ENCODE data around the gene AQR.
"Not testable (repeated sequence)": the region's sequence is repeated elsewhere in the genome, so short reads cannot be mapped to it uniquely, and the experiment has no call there.

The AQR gene

DNA sequence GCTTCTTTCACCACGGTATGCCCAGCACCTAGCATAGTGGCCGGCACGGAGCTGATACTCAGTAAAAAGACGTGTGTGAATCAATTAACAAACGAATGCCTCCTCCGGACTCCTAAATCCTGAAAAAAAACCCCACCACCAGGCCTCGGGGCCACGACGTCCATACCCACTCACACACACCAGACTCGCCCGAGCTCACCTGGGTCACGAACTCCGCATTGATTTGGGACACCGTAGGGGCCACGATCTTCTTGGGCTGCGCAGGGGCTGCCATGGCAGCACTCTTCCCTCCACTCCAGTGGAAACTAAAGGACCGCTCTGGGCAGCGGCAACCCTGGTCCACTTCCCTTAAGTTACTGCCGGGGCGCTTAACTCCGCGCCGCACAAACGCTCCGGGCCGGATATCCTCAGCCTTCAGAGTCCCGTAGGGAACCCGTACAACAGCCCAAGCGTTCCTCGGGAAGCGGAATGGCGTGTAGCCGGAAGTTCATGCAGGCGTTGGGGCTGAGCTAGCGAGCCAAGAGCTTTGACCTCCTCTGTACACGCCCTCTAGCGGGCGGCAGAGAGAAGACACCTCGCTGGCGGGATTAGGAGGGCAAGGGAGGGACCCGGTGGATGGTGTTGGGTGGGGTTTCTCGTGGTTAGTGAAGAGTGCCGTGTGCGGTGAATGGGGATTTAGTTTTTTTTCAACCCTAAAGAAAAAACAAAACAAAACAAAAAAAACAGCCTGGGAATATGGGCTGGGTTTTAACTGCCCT lies at the start of gene AQR:
AQR (minus strand) TSS at position 403 of the 758 bp plus-strand sequence; CDS start at position 274, 129 bp downstream.
- peak; percentile 94 for DNase-seq (ENCODE audit: low spot score)

DNA sequence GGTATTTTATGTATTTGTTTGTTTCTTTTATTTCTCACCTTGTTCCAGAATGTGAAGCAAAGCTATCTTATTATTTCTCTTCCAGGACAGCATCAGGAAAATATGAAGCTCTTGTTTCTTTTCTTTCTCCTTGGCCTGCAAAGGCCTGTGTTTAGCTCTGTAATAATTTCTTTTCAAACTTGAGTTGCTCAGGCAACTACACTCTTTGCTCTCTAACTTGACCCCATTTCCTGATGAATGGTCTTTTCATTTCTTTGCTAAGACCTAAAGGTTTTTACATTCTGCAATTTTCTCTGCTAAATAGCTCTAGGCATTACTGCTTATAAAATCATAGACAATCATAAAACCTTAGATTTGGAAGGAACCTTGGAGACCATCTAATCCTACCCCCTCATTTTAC lies 44.7 kb upstream of the AQR start:
- no peak for DNase-seq (ENCODE audit: low spot score)

- no peak for DNase-seq (ENCODE audit: low spot score)
These were observed 43.8 kb upstream of the AQR start for GRCh38 chr15:35013370-35013769.

DNA sequence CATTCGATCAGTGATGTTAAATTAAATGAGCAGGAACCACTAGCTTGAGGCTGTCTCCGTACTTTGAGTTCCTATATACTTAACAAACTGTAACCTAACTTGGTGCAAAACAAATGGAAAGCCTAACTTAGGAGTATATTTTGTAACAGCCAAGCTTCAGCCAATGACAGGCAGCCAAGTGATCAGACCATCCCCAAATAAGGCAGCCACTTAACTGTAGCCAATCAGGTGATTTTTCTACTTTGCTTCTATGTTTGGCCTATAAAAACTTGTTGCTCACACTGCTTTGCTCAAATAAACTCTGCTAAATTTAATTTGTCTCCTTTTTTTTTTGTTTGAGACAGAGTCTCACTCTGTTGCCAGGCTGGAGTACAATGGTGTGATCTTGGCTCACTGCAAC lies 37.9 kb upstream of the AQR start:
- no peak for DNase-seq (ENCODE audit: low spot score)

DNA sequence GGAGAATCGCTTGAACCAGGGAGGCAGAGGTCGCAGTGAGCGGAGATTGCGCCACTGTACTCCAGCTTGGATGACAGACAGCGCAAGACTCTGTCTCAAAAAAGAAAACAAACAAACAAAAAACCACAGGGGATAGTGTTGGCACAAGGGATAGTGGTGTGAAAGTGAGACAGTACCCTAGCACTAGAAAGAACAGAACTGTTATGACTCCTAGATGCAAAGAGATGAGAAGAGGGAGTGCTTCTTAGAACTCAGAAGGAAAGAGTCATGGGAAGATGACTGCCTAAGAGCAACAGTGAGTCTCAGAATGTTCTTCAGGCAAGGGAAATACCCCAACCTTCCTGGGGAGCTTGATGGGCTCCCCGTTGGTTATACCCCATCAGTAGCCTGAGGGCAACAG lies 36.4 kb upstream of the AQR start:
- DNase-seq (ENCODE audit: low spot score), result no peak

- no peak for DNase-seq (ENCODE audit: low spot score)
These were observed 34.4 kb upstream of the AQR start for GRCh38 chr15:35003928-35004327.

DNA sequence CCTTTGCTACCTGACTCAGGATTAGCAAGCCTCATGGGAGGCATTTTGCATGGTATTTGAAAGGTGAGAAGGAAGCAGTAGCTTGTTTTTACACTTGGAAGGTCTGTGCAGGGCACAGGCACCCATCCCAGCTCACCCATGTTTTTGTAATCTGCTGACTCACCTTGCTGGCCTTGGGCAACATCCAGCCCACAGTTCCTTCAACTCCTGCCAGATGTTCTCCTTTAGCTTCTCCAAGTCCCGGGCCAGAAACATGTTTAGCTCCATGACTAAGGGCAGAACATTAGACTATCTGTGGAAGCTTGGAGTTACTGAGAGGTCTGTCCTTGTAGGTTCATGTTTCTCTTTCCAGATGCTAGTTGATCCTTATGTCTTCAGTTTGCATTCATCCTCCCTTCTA lies 31.0 kb upstream of the AQR start:
- no peak for DNase-seq (ENCODE audit: low spot score)

GRCh38 chr15:34999906-35000305 lies 30.4 kb upstream of the AQR start:
- no peak for DNase-seq (ENCODE audit: low spot score)

DNA sequence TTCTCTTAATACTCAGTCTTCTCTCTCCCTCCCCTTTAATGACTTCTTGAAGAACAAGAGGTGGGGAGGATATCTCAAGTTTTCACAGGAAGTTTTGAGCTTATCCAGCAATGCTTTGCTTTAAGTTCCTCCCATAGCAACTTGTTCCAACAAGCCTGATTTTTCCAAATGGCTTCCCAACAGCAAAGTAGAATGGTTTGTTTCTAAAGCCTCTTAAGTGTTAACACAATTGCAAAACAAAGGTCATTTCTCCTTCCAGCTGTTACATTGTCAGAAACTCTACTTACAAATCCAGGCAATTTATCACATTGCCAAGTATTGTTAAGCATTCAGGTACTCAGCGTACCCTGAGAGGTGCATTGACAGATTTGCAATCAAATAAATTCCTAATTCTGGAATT lies 25.4 kb upstream of the AQR start:
- DNase-seq (ENCODE audit: low spot score), result no peak

DNA sequence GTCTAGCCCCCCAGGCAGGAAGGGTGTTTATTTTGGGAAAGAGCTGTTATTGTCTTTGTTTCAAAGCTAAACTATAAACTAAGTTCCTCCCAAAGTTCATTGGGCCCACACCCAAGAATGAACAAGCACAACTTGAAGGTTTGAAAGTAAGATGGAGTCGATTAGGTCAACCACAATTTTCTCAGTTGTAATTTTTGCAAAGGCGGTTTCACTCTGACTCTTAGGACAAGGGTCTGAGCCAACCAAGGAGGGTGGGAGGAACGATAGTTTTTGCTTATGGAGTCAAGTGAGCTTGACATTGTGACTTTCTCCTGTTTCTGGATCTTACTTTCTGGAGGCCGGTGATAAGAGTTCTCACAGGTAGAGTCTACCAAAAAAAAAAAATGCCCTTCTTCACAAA lies 24.3 kb upstream of the AQR start:
- no peak for DNase-seq (ENCODE audit: low spot score)

DNA sequence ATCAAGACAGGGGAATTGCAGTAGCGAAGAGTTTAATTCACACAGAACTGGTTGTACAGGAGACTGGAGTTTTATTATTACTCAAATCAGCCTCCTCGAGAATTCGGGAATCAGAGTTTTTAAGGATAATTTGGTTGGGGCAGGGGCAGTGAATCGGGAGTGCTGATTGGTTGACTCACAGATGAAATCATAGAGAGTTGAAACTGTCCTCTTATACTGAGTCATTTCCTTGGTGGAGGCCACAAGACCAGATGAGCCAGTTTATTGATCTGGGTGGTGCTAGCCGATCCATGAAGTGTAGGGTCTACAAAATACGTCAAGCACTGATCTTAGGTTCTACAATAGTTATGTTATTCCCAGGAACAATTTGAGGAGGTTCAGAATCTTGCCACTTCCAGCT lies 23.9 kb upstream of the AQR start:
- DNase-seq (ENCODE audit: low spot score), result no peak

- peak; percentile 93 for DNase-seq (ENCODE audit: low spot score)
These were observed 18.7 kb upstream of the AQR start, which contains the start of gene ZNF770 for GRCh38 chr15:34988027-34988902. Gene ZNF770 (minus strand): TSS chr15:34988287. CDS start chr15:34983434, 4,853 bp downstream.

DNA sequence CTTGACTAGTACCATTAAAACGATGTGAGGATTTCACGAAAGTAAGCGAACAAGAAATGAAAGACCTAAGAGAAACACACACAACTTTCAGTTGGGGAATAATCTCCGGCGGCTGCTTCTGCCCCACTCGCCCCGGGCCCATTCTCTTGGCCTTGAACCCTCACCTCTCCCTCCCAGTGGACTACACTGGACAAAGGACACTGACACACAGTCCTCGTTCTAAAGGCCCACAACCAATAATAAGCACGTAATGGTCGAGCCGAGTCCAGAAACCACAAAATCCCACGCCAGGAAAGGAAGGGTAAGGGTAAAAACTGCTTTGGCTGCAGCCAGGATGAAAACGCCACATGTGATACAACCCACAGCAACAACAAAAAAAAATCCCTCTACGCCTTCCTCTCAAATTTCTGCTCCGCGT lies 18.1 kb upstream of the AQR start:
- DNase-seq (ENCODE audit: low spot score), result no peak

DNA sequence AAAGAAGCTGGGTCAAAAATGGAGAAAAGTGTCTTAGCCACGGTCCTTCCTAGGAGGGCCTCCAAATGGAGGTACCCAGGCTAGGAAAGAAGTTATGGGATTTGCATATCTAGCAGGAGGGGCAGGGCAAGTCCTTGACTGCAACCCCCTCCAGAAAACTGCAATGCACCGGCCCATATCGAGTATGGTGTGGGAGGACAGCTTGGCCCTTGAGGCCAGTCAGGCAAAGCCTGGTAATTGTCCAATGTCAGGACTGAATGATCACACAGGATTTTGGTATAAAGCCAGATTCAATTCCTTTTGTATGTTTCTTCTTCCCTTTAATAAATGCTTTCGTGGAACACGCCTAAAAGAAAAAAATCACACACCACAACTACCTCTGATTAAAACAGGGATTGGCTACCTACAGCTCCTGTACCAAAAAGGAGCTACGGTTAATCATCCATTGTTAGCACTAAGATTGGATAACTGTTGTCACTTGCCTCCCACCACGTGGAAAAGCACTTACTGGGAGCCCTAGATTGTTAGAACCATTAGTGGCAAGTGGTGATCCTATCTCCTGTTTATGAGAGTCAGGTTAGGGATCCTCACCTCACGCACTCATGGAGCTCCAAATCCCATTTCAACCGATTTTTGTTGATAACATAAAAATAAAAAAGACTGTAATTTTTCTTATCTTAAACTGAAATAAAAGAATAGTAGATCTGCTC lies 17.4 kb upstream of the AQR start:
- no peak for DNase-seq (ENCODE audit: low spot score)

- DNase-seq (ENCODE audit: low spot score), result no peak
These were observed 16.8 kb upstream of the AQR start for GRCh38 chr15:34986326-34986725.

DNA sequence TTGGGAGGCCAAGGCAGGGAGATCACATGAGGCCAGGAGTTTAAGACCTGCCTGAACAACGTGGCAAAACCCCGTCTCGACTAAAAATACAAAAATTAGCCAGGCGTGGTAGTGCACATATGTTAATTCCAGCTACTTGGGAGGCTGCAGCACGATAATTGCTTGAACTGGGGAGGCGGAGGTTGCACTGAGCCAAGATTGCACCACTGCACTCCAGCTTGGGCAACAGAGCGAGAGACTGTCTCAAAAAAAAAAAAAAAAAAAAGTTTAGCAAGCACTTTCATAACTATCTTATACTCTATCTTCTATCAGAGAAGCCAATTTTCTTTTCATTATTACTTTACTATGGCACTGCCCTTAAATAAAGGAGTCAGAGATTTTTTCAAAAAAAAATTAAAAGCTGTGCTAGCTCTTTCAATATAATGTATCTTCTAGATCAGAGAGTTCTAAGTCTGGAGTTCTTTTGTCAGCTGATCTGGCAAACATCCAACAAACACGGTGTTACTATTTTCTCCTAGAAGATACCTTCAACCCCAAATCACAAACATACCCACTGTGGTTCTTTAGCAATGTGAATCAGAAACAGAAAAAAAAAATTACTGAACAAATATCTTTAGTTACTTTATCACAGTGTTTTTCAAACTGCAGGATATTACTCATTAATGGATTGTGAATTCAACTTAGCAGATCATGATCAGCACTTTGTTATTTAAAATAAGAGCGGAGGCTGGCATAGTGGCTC lies 15.5 kb upstream of the AQR start:
- DNase-seq (ENCODE audit: low spot score), result no peak

- no peak for DNase-seq (ENCODE audit: low spot score)
These were observed 7.2 kb upstream of the AQR start for GRCh38 chr15:34976743-34977142.

GRCh38 chr15:34976073-34976472 lies 6.5 kb upstream of the AQR start:
- DNase-seq (ENCODE audit: low spot score), result no peak

DNA sequence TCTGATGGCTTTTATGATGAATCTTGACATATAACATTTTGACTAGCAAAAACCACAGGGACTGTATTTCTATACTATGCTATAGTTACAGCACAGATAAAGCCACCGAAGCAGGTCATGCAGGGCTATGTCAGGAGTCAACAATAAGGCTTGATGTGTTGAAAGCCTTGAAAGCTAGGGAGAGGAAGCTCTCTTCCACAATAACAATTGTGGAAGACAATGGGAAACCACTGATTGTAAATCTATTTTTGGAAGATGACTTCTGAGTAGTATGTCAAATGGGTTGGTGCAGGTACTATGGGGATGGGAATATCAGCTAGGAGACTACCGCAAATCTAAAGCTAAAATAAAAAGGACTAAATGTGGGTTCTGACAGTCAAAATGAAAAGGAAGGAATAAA lies 4.0 kb upstream of the AQR start:
- DNase-seq (ENCODE audit: low spot score), result no peak

GRCh38 chr15:34970098-34970643 lies 629 bp upstream of the AQR start:
- DNase-seq (ENCODE audit: low spot score), result not testable (repeated sequence)

DNA sequence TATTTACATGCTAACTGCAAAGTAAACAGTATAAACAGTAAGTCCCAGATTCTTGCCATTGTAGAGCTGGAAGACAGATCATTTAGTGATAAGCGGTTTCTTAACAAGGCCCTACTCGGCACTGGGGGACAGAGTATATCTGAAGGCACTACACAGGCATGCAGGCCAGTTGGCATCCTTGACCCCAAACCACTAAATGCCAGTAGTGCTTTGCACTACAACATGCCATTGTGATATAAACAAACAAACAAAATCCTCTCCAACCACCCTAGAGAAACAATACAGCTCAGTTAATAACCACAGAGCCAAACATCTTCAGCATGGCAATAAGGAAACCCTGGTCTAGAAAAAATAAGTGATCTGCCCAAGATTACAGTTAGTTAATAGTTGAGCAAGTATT lies 5.3 kb downstream of the AQR start:
- no peak for DNase-seq (ENCODE audit: low spot score)

DNA sequence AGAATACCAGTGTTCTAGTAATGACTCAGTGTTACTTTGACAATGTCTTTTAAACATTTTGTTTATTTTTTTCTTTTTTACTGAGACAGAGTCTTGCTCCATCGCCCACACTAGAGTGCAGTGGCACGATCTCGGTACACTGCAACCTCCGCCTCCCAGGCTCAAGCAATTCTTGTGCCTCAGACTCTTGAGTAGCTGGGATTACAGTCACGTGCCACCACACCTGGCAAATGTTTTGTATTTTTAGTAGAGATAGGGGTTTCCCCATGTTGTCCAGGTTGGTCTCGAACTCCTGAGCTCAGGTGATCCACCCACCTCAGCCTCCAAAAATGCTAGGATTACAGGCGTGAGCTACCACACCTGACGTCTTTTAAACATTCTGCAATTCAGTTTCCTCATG lies 15.7 kb downstream of the AQR start:
- no peak for DNase-seq (ENCODE audit: low spot score)

All from left forelimb (tissue), 1 donor.